H9 (cell line): ENCODE results near the gene FBXL5. TPM values are rescaled to one million over a fixed set of nuclear protein-coding genes. Genes with fewer than 3 reads are reported as not detected.
A peak's percentile ranks its signal among the peaks of the same experiment; 100 is the strongest.
"Not testable (repeated sequence)": the region's sequence is repeated elsewhere in the genome, so short reads cannot be mapped to it uniquely, and the experiment has no call there.

Experiments
- DNase-seq: peaks from one replicate; pipeline ENCODE4 v3.0.0-alpha.2; 2017
- H2AFZ ChIP-seq: one replicate; pipeline ENCODE4 v1.6.1; 2013; ENCODE audit warnings: mild to moderate bottlenecking, low read length, control low read depth, moderate library complexity
- H2AK5ac ChIP-seq: 2 replicates; pipeline ENCODE4 v1.6.1; 2013; ENCODE audit warnings: low read length, control low read depth, mixed read lengths; ENCODE audit not compliant: insufficient read length
- H2BK120ac ChIP-seq: one replicate; pipeline ENCODE4 v1.6.1; 2013; ENCODE audit warnings: low read depth, mild to moderate bottlenecking, low read length, control low read depth, inconsistent platforms; ENCODE audit not compliant: poor library complexity, severe bottlenecking
- H2BK12ac ChIP-seq: 2 replicates; pipeline ENCODE4 v1.6.1; 2013; ENCODE audit warnings: low read length, control low read depth, mixed read lengths, low read depth; ENCODE audit not compliant: insufficient read length
- H2BK15ac ChIP-seq: 2 replicates; pipeline ENCODE4 v1.6.1; 2013; ENCODE audit warnings: low read depth, low read length, control low read depth
- H2BK20ac ChIP-seq: one replicate; pipeline ENCODE4 v1.6.1; 2013; ENCODE audit warnings: low read depth, mild to moderate bottlenecking, low read length, control low read depth, inconsistent platforms; ENCODE audit not compliant: poor library complexity, severe bottlenecking
- H2BK5ac ChIP-seq: 2 replicates; pipeline ENCODE4 v1.6.1; 2013; ENCODE audit warnings: low read length, control low read depth, mixed read lengths; ENCODE audit not compliant: insufficient read length
- H3K14ac ChIP-seq: 2 replicates; pipeline ENCODE4 v1.6.1; 2013; ENCODE audit warnings: low read length, control low read depth; ENCODE audit not compliant: insufficient read depth
- H3K18ac ChIP-seq: 2 replicates; pipeline ENCODE4 v1.6.1; 2013; ENCODE audit warnings: low read depth, mild to moderate bottlenecking, mixed read lengths, low read length, control low read depth; ENCODE audit not compliant: insufficient read length
- H3K23ac ChIP-seq: 2 replicates; pipeline ENCODE4 v1.6.1; 2013; ENCODE audit warnings: low read length, control low read depth, mixed read lengths, low read depth; ENCODE audit not compliant: insufficient read length
- H3K23me2 ChIP-seq: 2 replicates; pipeline ENCODE4 v1.6.1; 2013; ENCODE audit warnings: low read depth, mild to moderate bottlenecking, mixed read lengths, low read length, control low read depth; ENCODE audit not compliant: insufficient read length, poor library complexity, severe bottlenecking
- H3K27ac ChIP-seq: 2 replicates; pipeline ENCODE4 v1.5.1; 2013; ENCODE audit warnings: low read length, control low read depth, mixed read lengths, low read depth; ENCODE audit not compliant: insufficient read length
- H3K27me3 ChIP-seq: 2 replicates; pipeline ENCODE4 v1.6.1; 2013; ENCODE audit warnings: low read length, control low read depth, inconsistent platforms; ENCODE audit not compliant: insufficient read depth
- H3K4ac ChIP-seq: 2 replicates; pipeline ENCODE4 v1.6.1; 2013; ENCODE audit warnings: low read depth, mild to moderate bottlenecking, control low read depth, inconsistent platforms, low read length, moderate library complexity
- H3K4me1 ChIP-seq: 2 replicates; pipeline ENCODE4 v1.6.1; 2013; ENCODE audit warnings: low read length, control low read depth, inconsistent platforms; ENCODE audit not compliant: insufficient read depth
- H3K4me2 ChIP-seq: 2 replicates; pipeline ENCODE4 v1.6.1; 2013; ENCODE audit warnings: low read length, control low read depth, mixed read lengths; ENCODE audit not compliant: insufficient read length, insufficient read depth
- H3K56ac ChIP-seq: 2 replicates; pipeline ENCODE4 v1.6.1; 2013; ENCODE audit warnings: low read depth, mild to moderate bottlenecking, mixed read lengths, low read length, control low read depth; ENCODE audit not compliant: insufficient read length
- H3K79me1 ChIP-seq: 2 replicates; pipeline ENCODE4 v1.6.1; 2013; ENCODE audit warnings: low read depth, mild to moderate bottlenecking, moderate library complexity, low read length, control low read depth, inconsistent platforms; ENCODE audit not compliant: insufficient read depth, poor library complexity, severe bottlenecking
- H3K79me2 ChIP-seq: 2 replicates; pipeline ENCODE4 v1.6.1; 2013; ENCODE audit warnings: low read length, control low read depth, inconsistent platforms; ENCODE audit not compliant: insufficient read depth
- H3K9ac ChIP-seq: 2 replicates; pipeline ENCODE4 v1.6.1; 2013; ENCODE audit warnings: low read length, control low read depth, mixed read lengths; ENCODE audit not compliant: insufficient read length; ENCODE audit errors: extremely low read depth
- H3K9me3 ChIP-seq: one replicate; pipeline ENCODE4 v1.6.1; 2013; ENCODE audit warnings: low read depth, low read length, inconsistent platforms; ENCODE audit not compliant: control insufficient read depth
- H3T11ph ChIP-seq: one replicate; pipeline ENCODE4 v1.6.1; 2013; ENCODE audit warnings: mild to moderate bottlenecking, low read length, control low read depth, inconsistent platforms
- H4K20me1 ChIP-seq: one replicate; pipeline ENCODE4 v1.6.1; 2013; ENCODE audit not compliant: control insufficient read depth, insufficient read length, insufficient read depth
- H4K5ac ChIP-seq: 2 replicates; pipeline ENCODE4 v1.6.1; 2013; ENCODE audit warnings: low read depth, mild to moderate bottlenecking, mixed read lengths, low read length, control low read depth; ENCODE audit not compliant: insufficient read length
- H4K8ac ChIP-seq: replicated peaks from 2 replicates; pipeline ENCODE4 v1.6.1; 2013; ENCODE audit warnings: low read length, control low read depth, mixed read lengths, low read depth; ENCODE audit not compliant: insufficient read length
- H4K91ac ChIP-seq: 2 replicates; pipeline ENCODE4 v1.6.1; 2013; ENCODE audit warnings: low read depth, mild to moderate bottlenecking, moderate library complexity, mixed read lengths, low read length, control low read depth; ENCODE audit not compliant: insufficient read length
- H3K27ac Mint-ChIP-seq, 3 experiments: 2 replicates in 2 of 3; 3 replicates in 1 of 3; pipeline ENCODE4 v1.8.0; 2020 to 2021; ENCODE audit warnings: mixed read lengths in 3 of 3, mild to moderate bottlenecking in 1 of 3, moderate library complexity in 1 of 3
- H3K27me3 Mint-ChIP-seq: 2 replicates; pipeline ENCODE4 v1.8.0; 2021; ENCODE audit warnings: low read depth, mild to moderate bottlenecking, moderate library complexity, mixed read lengths
- H3K36me3 Mint-ChIP-seq, 3 experiments: 2 replicates in 2 of 3; 3 replicates in 1 of 3; pipeline ENCODE4 v1.8.0; 2020 to 2021; ENCODE audit warnings: low read depth in 3 of 3, mixed read lengths in 3 of 3; ENCODE audit not compliant: insufficient read depth in 1 of 3
- H3K4me1 Mint-ChIP-seq, 2 experiments: 2 replicates each; pipeline ENCODE4 v1.8.0; 2020; ENCODE audit warnings: mixed read lengths in 2 of 2
- H3K4me3 Mint-ChIP-seq, 2 experiments: 2 replicates in 1 of 2; 3 replicates in 1 of 2; pipeline ENCODE4 v1.8.0; 2020 to 2021; ENCODE audit warnings: mild to moderate bottlenecking in 2 of 2, mixed read lengths in 2 of 2, moderate library complexity in 1 of 2
- H3K9me3 Mint-ChIP-seq, 2 experiments: 2 replicates in 1 of 2; 3 replicates in 1 of 2; pipeline ENCODE4 v1.8.0; 2020; ENCODE audit warnings: mild to moderate bottlenecking in 2 of 2, mixed read lengths in 2 of 2, moderate library complexity in 1 of 2
- WGBS: extraction: QIAGEN DNeasy Blood & Tissue Kit; methylation state at CpG from one replicate; pipeline ENCODE4 v1.1.7; 2013; ENCODE audit warnings: missing lambda C conversion rate, low lambda C conversion rate, mixed read lengths; ENCODE audit not compliant: insufficient read length; ENCODE audit errors: extremely low coverage; 5-methylcytosine and 5-hydroxymethylcytosine counted together
- total RNA-seq: library from RNA; stranded (reverse); gene quantifications from 2 replicates; pipeline ENCODE4 v1.2.1, GENCODE V29; 2021

Gene FBXL5
- total RNA-seq, 1 experiment from 2014 or later, result 57.6 TPM

- Mint-ChIP-seq H3K9me3 (peaks cover 10 to 23% of the 10 kb centered on the region in 2 experiments), H3K27ac (peak overlapping the region in 1 of 3 experiments; percentile 57; a peak in 1 of 7 replicates), H3K36me3 (peaks cover 38 to 47% (median 41%) of the 10 kb centered on the region in 3 experiments)
- not testable (repeated sequence) for H3K27me3 ChIP-seq, H3K27me3 Mint-ChIP-seq, H4K8ac ChIP-seq, H2BK5ac ChIP-seq, H3K9ac ChIP-seq, H3K4me1 Mint-ChIP-seq, H3K4me2 ChIP-seq, H3T11ph ChIP-seq, H3K23me2 ChIP-seq, H2BK120ac ChIP-seq, H3K14ac ChIP-seq, H3K79me1 ChIP-seq, H4K20me1 ChIP-seq, H3K56ac ChIP-seq, H3K4me1 ChIP-seq, H4K5ac ChIP-seq, H3K4me3 Mint-ChIP-seq, DNase-seq, H3K9me3 ChIP-seq, H3K23ac ChIP-seq, H2AK5ac ChIP-seq, H3K18ac ChIP-seq, H2AFZ ChIP-seq, H2BK12ac ChIP-seq, H3K4ac ChIP-seq, H4K91ac ChIP-seq, H2BK15ac ChIP-seq, H2BK20ac ChIP-seq, H3K79me2 ChIP-seq, H3K27ac ChIP-seq
- WGBS, result no CpG with 5 or more reads among the region's 24 CpGs
These were observed 40.3 kb downstream of the FBXL5 start for GRCh38 chr4:15614891-15615290.
